Panc1 (cell line): ENCODE measurements around the gene MAST4.

Experiments
- CTCF ChIP-seq: fragments of 450-650 bp; IDR thresholded peaks from 2 replicates; pipeline ENCODE4 v1.5.1; 2017; ENCODE audit warnings: mild to moderate bottlenecking
- REST ChIP-seq, 2 experiments: IDR thresholded peaks; 2 replicates each; pipeline ENCODE4 v1.6.1; 2011 to 2012; ENCODE audit warnings: low read depth in 2 of 2, control low read depth in 1 of 2, low read length in 1 of 2, mild to moderate bottlenecking in 1 of 2, moderate library complexity in 1 of 2; ENCODE audit not compliant: insufficient read depth in 1 of 2
- TCF7L2 ChIP-seq: IDR thresholded peaks from 2 replicates; pipeline ENCODE4 v1.6.1; 2011; ENCODE audit warnings: mild to moderate bottlenecking, low read depth, low read length, inconsistent platforms

- peak; percentile 56; the same call in 1 of the 2 replicates for TF ChIP-seq CTCF
- no peak for TF ChIP-seq REST (IDR thresholded peaks at IDR 0.05; ENCODE audit: insufficient read depth in 1 of 2, low read depth in 2 of 2, low read length in 1 of 2)
- TF ChIP-seq TCF7L2: no peak
Measured at GRCh38 chr5:67149951-67150523, 553.8 kb downstream of the MAST4 start.
